Endothelial cell of umbilical vein (primary cell): Measurements from ENCODE around the gene FOXD4L4. TPM values are rescaled to one million over a fixed set of nuclear protein-coding genes. Genes with fewer than 3 reads are reported as not detected.
"Not testable (repeated sequence)": the region's sequence is repeated elsewhere in the genome, so short reads cannot be mapped to it uniquely, and the experiment has no call there.

Experiments
- Bru-seq: library from RNA; stranded (reverse); fragments of 400-500 nt; gene quantifications from one replicate; lab custom pipeline; 2021; lab: Mats Ljungman, UMichigan
- BruChase-seq, 2 experiments: library from RNA; stranded (reverse); fragments of 400-500 nt; gene quantifications; one replicate each; lab custom pipeline; 2021; lab: Mats Ljungman, UMichigan
- BruUV-seq: library from RNA; stranded (reverse); fragments of 400-500 nt; replicated peaks from 2 replicates; lab custom pipeline; 2021; lab: Mats Ljungman, UMichigan
- CTCF ChIA-PET: fragments of 300-600, 350-600 bp; sonication (Branson Sonifier 250); formaldehyde crosslinking; loops from one replicate; lab custom pipeline; 2021; ENCODE audit warnings: antibody characterized with exemption, inconsistent platforms; lab: Charles Lee
- POLR2A ChIA-PET: fragments of 300-600, 350-600 bp; sonication (Branson Sonifier 250); formaldehyde crosslinking; loops from one replicate; lab custom pipeline; 2021; ENCODE audit warnings: antibody characterized with exemption, inconsistent platforms; lab: Charles Lee
- DNase-seq: peaks from one replicate; pipeline ENCODE4 v3.0.0-alpha.2; 2011; ENCODE audit warnings: low read depth, low spot score
- FAIRE-seq: peaks from 2 replicates; lab custom pipeline; 2011; peaks lifted over from hg19 to GRCh38; lab: Jason Lieb, UNC
- H2AFZ ChIP-seq: 2 replicates; pipeline ENCODE4 v1.6.0; 2012; ENCODE audit warnings: low read depth, low read length, control low read depth, inconsistent platforms
- H3K27ac ChIP-seq: 2 replicates; pipeline ENCODE4 v1.5.1; 2011; ENCODE audit warnings: low read depth, mild to moderate bottlenecking, control low read depth, low read length, moderate library complexity; ENCODE audit not compliant: insufficient read depth
- H3K27me3 ChIP-seq, 2 experiments: 2 replicates each; pipeline versions ENCODE4 v1.6.0 to v1.6.1; 2011; ENCODE audit warnings: low read length in 2 of 2, mixed read lengths in 1 of 2; ENCODE audit not compliant: control insufficient read depth in 2 of 2, insufficient read depth in 2 of 2
- H3K36me3 ChIP-seq, 2 experiments: 2 replicates in 1 of 2; 3 replicates in 1 of 2; pipeline ENCODE4 v1.5.1; 2011; ENCODE audit warnings: low read length in 2 of 2, mild to moderate bottlenecking in 1 of 2, moderate library complexity in 1 of 2; ENCODE audit not compliant: control insufficient read depth in 2 of 2, insufficient read depth in 2 of 2; ENCODE audit errors: extremely low read depth in 1 of 2
- H3K4me1 ChIP-seq: 3 replicates; pipeline ENCODE4 v1.5.1; 2011; ENCODE audit warnings: mild to moderate bottlenecking, low read length; ENCODE audit not compliant: control insufficient read depth, insufficient read depth; ENCODE audit errors: extremely low read depth
- H3K4me2 ChIP-seq: 2 replicates; pipeline ENCODE4 v1.6.1; 2011; ENCODE audit warnings: low read length, control low read depth, mixed read lengths; ENCODE audit not compliant: insufficient read depth
- H3K4me3 ChIP-seq, 3 experiments: fragments of 200-600 bp in 1 of 3; sonication (generic), shearing (Covaris generic) in 1 of 3; replicated peaks in 1 of 3; 2 replicates each; pipeline ENCODE4 v1.5.1; 2011 to 2016; ENCODE audit warnings: control low read depth in 3 of 3, low read length in 3 of 3, mild to moderate bottlenecking in 2 of 3, inconsistent platforms in 1 of 3, low read depth in 1 of 3, moderate library complexity in 1 of 3; ENCODE audit not compliant: insufficient read depth in 1 of 3
- H3K79me2 ChIP-seq: 2 replicates; pipeline ENCODE4 v1.6.0; 2012; ENCODE audit warnings: low read length, inconsistent platforms; ENCODE audit not compliant: control insufficient read depth, insufficient read depth
- H3K9ac ChIP-seq: replicated peaks from 2 replicates; pipeline ENCODE3; 2011; ENCODE audit warnings: low read length, control low read depth; ENCODE audit not compliant: insufficient read depth; ENCODE audit errors: extremely low read depth
- H3K9me1 ChIP-seq: replicated peaks from 3 replicates; pipeline ENCODE4 v1.6.0; 2011; ENCODE audit warnings: mild to moderate bottlenecking, low read length; ENCODE audit not compliant: control insufficient read depth, insufficient read depth; ENCODE audit errors: extremely low read depth
- H3K9me3 ChIP-seq: replicated peaks from 2 replicates; pipeline ENCODE4 v1.5.1; 2012; ENCODE audit warnings: low read length, inconsistent platforms; ENCODE audit not compliant: control insufficient read depth, insufficient read depth
- H4K20me1 ChIP-seq: replicated peaks from 2 replicates; pipeline ENCODE3; 2011; ENCODE audit warnings: mild to moderate bottlenecking, low read length; ENCODE audit not compliant: control insufficient read depth, insufficient read depth; ENCODE audit errors: extremely low read depth
- dilution Hi-C: fragments of 300-500 bp; cut with MboI; formaldehyde crosslinking; loops from one replicate; pipeline ENCODE4 v1.15.0; 2019; ENCODE audit warnings: low sequenced_read_pairs; ENCODE audit not compliant: extremely low pct_ligation_motif_present
- intact Hi-C: fragments of 100-400 bp; cut with micrococcal nuclease; formaldehyde crosslinking; loops from one replicate; pipeline ENCODE4 v1.10.0; 2022
- long read RNA-seq: library from polyadenylated mRNA; stranded (forward); transcript quantifications from one replicate; pipeline ENCODE4 v2.0.0, GENCODE V29; 2021
- polyA minus RNA-seq, 3 experiments: library from RNA; depleted of rRNA, polyadenylated mRNA; stranded (reverse); fragments of >200 nt; gene quantifications; 1 replicate in 1 of 3; 2 replicates in 2 of 3; pipeline ENCODE4 v1.2.3, GENCODE V29; 2011
- polyA plus RNA-seq, 4 experiments: library from polyadenylated mRNA; depleted of rRNA in 3 of 4; stranded (reverse) in 3 of 4; unstranded in 1 of 4; fragments of >200 nt; gene quantifications; 2 replicates each; pipeline versions ENCODE4 v1.2.1 to v1.2.3, GENCODE V29; 2011 to 2012; ENCODE audit warnings: missing spikeins in 1 of 4
- total RNA-seq: library from RNA; stranded (reverse); gene quantifications from 2 replicates; pipeline ENCODE4 v1.2.3, GENCODE V29; 2021

Gene FOXD4L4
- total RNA-seq (0.15 and 0.39 TPM in 2 replicates), polyA plus RNA-seq (not detected in 2 replicates), polyA minus RNA-seq (0.23 and 0.80 TPM in 2 replicates), Bru-seq, nascent RNA (percentile 33 among the genes with signal in this experiment), BruChase-seq, experiment 1, labeled RNA remaining after a 6-hour chase (percentile 34 among the genes with signal in this experiment), BruChase-seq, experiment 2, labeled RNA remaining after a 2-hour chase (percentile 35 among the genes with signal in this experiment)
- not detected in 2 replicates for polyA plus RNA-seq (2011; cell fraction: cytosol; rRNA removed)
- polyA plus RNA-seq (2011; cell fraction: nucleus; rRNA removed) = 0.22 and 0.41 TPM in 2 replicates
- polyA plus RNA-seq (2012) = not detected in 2 replicates
- polyA minus RNA-seq (2011; cell fraction: cytosol; rRNA and poly(A)+ RNA removed) = not detected
- polyA minus RNA-seq (2011; cell fraction: nucleus; rRNA and poly(A)+ RNA removed) = 0.77 and 1.2 TPM in 2 replicates
- long read RNA-seq, partial matches to known transcripts = 0 of 1 reads
- long read RNA-seq, other reads (novel, unspliced or antisense) = 0 of 1 reads

DNA sequence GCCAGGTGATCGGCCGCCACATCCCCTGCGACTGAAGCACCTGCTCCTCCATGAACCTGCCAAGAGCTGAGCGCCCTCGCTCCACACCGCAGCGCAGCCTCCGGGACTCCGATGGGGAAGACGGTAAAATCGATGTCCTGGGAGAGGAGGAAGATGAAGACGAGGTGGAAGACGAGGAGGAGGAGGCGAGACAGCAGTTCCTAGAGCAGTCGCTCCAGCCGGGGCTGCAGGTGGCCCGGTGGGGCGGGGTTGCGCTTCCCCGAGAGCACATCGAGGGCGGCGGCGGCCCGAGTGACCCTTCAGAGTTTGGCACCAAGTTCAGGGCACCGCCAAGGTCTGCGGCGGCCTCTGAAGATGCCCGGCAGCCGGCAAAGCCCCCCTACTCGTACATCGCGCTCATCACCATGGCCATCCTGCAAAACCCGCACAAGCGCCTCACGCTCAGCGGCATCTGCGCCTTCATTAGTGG, at the start of gene FOXD4L4:
Gene FOXD4L4 (plus strand): TSS at position 51 of the 469 bp plus-strand sequence. CDS start 0 bp downstream, at position 51.
- CTCF ChIA-PET, dilution Hi-C loops, H3K79me2 ChIP-seq, H3K4me2 ChIP-seq, intact Hi-C loops, H3K36me3 ChIP-seq, H2AFZ ChIP-seq, H3K27me3 ChIP-seq, H3K4me3 ChIP-seq, H3K9me1 ChIP-seq, DNase-seq, POLR2A ChIA-PET, H3K9me3 ChIP-seq, H3K4me1 ChIP-seq, BruUV-seq, H4K20me1 ChIP-seq, H3K27ac ChIP-seq, FAIRE-seq, H3K9ac ChIP-seq: not testable (repeated sequence)

DNA sequence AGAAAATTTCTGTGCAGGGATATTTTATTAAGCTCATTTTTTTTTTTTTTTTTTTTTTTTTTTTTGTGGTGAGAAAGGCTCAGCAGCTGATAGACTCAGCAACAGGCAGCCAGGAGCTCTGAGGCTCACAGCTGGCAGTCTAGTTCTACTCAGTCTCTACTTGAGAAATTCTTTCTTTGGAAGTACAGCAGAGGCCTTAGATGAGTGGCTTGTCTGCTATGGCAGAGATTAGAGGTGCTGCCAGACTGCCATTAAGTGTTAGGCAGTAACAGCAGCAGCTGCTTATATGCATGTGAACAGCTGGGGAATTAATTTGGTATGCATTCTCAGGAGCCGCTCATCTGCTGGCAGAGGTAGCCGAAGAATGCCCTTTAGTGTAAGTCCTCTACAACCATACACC, 33.4 kb upstream of the FOXD4L4 start:
- H3K4me2 ChIP-seq, DNase-seq, H3K79me2 ChIP-seq, H3K9me3 ChIP-seq, CTCF ChIA-PET, intact Hi-C loops, POLR2A ChIA-PET, BruUV-seq, H4K20me1 ChIP-seq, H2AFZ ChIP-seq, H3K9ac ChIP-seq, H3K27ac ChIP-seq, H3K27me3 ChIP-seq, H3K9me1 ChIP-seq, H3K36me3 ChIP-seq, H3K4me3 ChIP-seq, FAIRE-seq, H3K4me1 ChIP-seq, dilution Hi-C loops: not testable (repeated sequence)

DNA sequence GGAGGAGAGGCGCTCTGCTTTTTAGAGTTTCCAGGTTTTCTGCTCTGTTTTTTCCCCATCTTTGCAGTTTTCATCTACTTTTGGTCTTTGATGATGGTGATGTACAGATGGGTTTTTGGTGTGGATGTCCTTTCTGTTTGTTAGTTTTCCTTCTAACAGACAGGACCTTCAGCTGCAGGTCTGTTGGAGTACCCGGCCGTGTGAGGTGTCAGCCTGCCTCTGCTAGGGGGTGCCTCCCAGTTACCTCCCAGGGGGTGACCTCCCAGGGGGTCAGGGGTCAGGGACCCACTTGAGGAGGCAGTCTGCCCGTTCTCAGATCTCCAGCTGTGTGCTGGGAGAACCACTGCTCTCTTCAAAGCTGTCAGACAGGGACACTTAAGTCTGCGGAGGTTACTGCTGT, 22.5 kb upstream of the FOXD4L4 start:
- H3K4me2 ChIP-seq, H3K79me2 ChIP-seq, H2AFZ ChIP-seq, H3K9ac ChIP-seq, H3K36me3 ChIP-seq, H4K20me1 ChIP-seq, H3K9me3 ChIP-seq, H3K27me3 ChIP-seq, H3K9me1 ChIP-seq, dilution Hi-C loops, POLR2A ChIA-PET, CTCF ChIA-PET, H3K4me1 ChIP-seq, intact Hi-C loops, DNase-seq, BruUV-seq, FAIRE-seq, H3K4me3 ChIP-seq, H3K27ac ChIP-seq: not testable (repeated sequence)

DNA sequence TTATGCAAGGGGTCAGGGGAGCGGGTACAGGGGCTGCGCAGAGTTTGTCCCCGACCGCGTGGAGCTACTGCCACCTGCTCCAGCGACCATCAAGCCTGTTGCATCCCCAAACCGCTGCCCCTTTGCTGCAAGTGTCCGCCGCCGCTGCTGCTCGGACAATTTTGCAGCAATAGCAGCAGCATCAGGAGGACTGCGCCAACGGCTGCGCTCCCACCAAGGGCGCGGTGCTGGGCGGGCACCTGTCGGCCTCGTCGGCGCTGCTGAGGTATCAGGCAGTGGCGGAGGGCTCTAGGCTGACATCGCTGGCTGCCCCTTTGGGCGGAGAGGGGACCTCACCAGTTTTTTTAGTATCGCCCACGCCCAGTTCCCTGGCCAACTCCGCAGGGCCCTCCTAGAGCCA, 1.2 kb downstream of the FOXD4L4 start:
- H4K20me1 ChIP-seq, H3K9ac ChIP-seq, H2AFZ ChIP-seq, DNase-seq, BruUV-seq, FAIRE-seq, H3K27ac ChIP-seq, H3K9me1 ChIP-seq, CTCF ChIA-PET, dilution Hi-C loops, POLR2A ChIA-PET, H3K79me2 ChIP-seq, H3K36me3 ChIP-seq, H3K4me1 ChIP-seq, H3K9me3 ChIP-seq, intact Hi-C loops, H3K4me3 ChIP-seq, H3K27me3 ChIP-seq, H3K4me2 ChIP-seq: not testable (repeated sequence)
